HepG2 (cell line): Measurements from ENCODE around the gene KDM1B. TPM values are rescaled to one million over a fixed set of nuclear protein-coding genes. Genes with fewer than 3 reads are reported as not detected.

Experiments used
- ATAC-seq: fragments of 200-7000 bp; cut with Tn5 transposase; 3 replicates; pipeline ENCODE4 v1.9.1; 2020; ENCODE audit warnings: mild to moderate bottlenecking, moderate library complexity
- BruUV-seq: library from RNA; stranded (reverse); fragments of 400-500 nt; replicated peaks from 2 replicates; lab custom pipeline; 2021; lab: Mats Ljungman, UMichigan
- CTCF ChIA-PET: fragments of 300-600 bp; formaldehyde crosslinking; extraction: SDS; loops from one replicate; lab custom pipeline; 2021; ENCODE audit warnings: low total read pairs, inconsistent platforms, low intra/inter-chr PET ratio; lab: Yijun Ruan, JAX
- POLR2A ChIA-PET: fragments of 350-600 bp; sonication (Branson Sonifier 250); formaldehyde crosslinking; loops from one replicate; lab custom pipeline; 2020; ENCODE audit warnings: antibody characterized with exemption, inconsistent platforms; lab: Yijun Ruan, JAX
- DNase-seq: peaks from one replicate; pipeline ENCODE4 v3.0.0-alpha.2; 2015; ENCODE audit warnings: low spot score
- FAIRE-seq: peaks from 3 replicates; lab custom pipeline; 2011; peaks lifted over from hg19 to GRCh38; lab: Jason Lieb, UNC
- H2AFZ ChIP-seq: one replicate; pipeline ENCODE4 v1.6.1; 2011; ENCODE audit warnings: low read length, inconsistent platforms
- H3K27ac ChIP-seq: fragments of 300-600 bp; 3 replicates; pipeline ENCODE4 v1.8.0; 2011; ENCODE audit warnings: mixed run types, mild to moderate bottlenecking, mixed read lengths, low read length, inconsistent platforms; ENCODE audit not compliant: insufficient read depth; ENCODE audit errors: extremely low read length
- H3K27me3 ChIP-seq, 2 experiments: fragments of 200-600 bp in 1 of 2; 2 replicates in 1 of 2; 3 replicates in 1 of 2; pipeline versions ENCODE4 v1.6.0 to v1.8.0; 2011; ENCODE audit warnings: low read length in 2 of 2, mild to moderate bottlenecking in 2 of 2, moderate library complexity in 2 of 2, inconsistent platforms in 1 of 2; ENCODE audit not compliant: insufficient read depth in 2 of 2, control insufficient read depth in 1 of 2
- H3K36me3 ChIP-seq, 2 experiments: fragments of 200-600 bp in 1 of 2; replicated peaks in 1 of 2; 2 replicates in 1 of 2; 3 replicates in 1 of 2; pipeline versions ENCODE4 v1.5.1 to v1.8.0; 2011; ENCODE audit warnings: low read length in 2 of 2, inconsistent platforms in 1 of 2; ENCODE audit not compliant: insufficient read depth in 2 of 2, control insufficient read depth in 1 of 2
- H3K4me1 ChIP-seq: 2 replicates; pipeline ENCODE4 v1.5.1; 2012; ENCODE audit warnings: low read length, inconsistent platforms; ENCODE audit not compliant: insufficient read depth
- H3K4me2 ChIP-seq: 2 replicates; pipeline ENCODE4 v1.6.0; 2011; ENCODE audit warnings: low read depth, low read length, inconsistent platforms
- H3K4me3 ChIP-seq, 3 experiments: fragments of 200-600 bp in 1 of 3; sonication (generic), shearing (Covaris generic) in 1 of 3; replicated peaks in 1 of 3; 2 replicates each; pipeline ENCODE4 v1.5.1; 2011 to 2016; ENCODE audit warnings: low read length in 3 of 3, inconsistent platforms in 2 of 3, low read depth in 2 of 3, mild to moderate bottlenecking in 2 of 3, control low read depth in 1 of 3, mixed read lengths in 1 of 3; ENCODE audit not compliant: insufficient read depth in 1 of 3
- H3K79me2 ChIP-seq: one replicate; pipeline ENCODE4 v1.6.1; 2011; ENCODE audit warnings: low read length, inconsistent platforms; ENCODE audit not compliant: insufficient read depth
- H3K9ac ChIP-seq: 2 replicates; pipeline ENCODE4 v1.6.0; 2011; ENCODE audit warnings: mild to moderate bottlenecking, low read depth, low read length, inconsistent platforms; ENCODE audit not compliant: insufficient read depth
- H3K9me3 ChIP-seq: 2 replicates; pipeline ENCODE4 v1.5.1; 2012; ENCODE audit warnings: mild to moderate bottlenecking, low read length
- H4K20me1 ChIP-seq: 2 replicates; pipeline ENCODE4 v1.6.0; 2011; ENCODE audit warnings: inconsistent platforms, mild to moderate bottlenecking, low read length, moderate library complexity; ENCODE audit not compliant: insufficient read depth
- MAFF ChIP-seq: IDR thresholded peaks from 2 replicates; pipeline ENCODE4 v1.6.1; 2011; ENCODE audit warnings: low read depth, low read length, improper control_type of control experiment
- MAFK ChIP-seq, 2 experiments: IDR thresholded peaks in 1 of 2; conservative IDR thresholded peaks in 1 of 2; 2 replicates each; pipeline ENCODE4 v1.6.1; 2011; ENCODE audit warnings: improper control_type of control experiment in 2 of 2, low read length in 2 of 2
- MIER3 ChIP-seq: IDR thresholded peaks from 2 replicates; pipeline ENCODE4 v1.6.1; 2016; ENCODE audit warnings: missing compliant biosample characterization, borderline replicate concordance
- POLR2AphosphoS2 ChIP-seq: IDR thresholded peaks from 2 replicates; pipeline ENCODE4 v1.6.1; 2011; ENCODE audit warnings: low read depth, low read length, improper control_type of control experiment
- SP4 ChIP-seq: sonication (generic); formaldehyde crosslinking; IDR thresholded peaks from 2 replicates; pipeline ENCODE4 v1.8.1; 2023; ENCODE audit warnings: mild to moderate bottlenecking, missing genetic modification reagents
- ZMYM4 ChIP-seq: sonication (generic); formaldehyde crosslinking; IDR thresholded peaks from 2 replicates; pipeline ENCODE4 v1.8.1; 2023; ENCODE audit warnings: mild to moderate bottlenecking, missing genetic modification reagents
- ZNF709 ChIP-seq: sonication (generic); formaldehyde crosslinking; IDR thresholded peaks from 2 replicates; pipeline ENCODE4 v1.5.0; 2020; ENCODE audit warnings: mild to moderate bottlenecking, missing genetic modification reagents
- ZNF782 ChIP-seq: sonication (generic); formaldehyde crosslinking; IDR thresholded peaks from 2 replicates; pipeline ENCODE4 v1.4.0; 2020; ENCODE audit warnings: missing genetic modification reagents, mild to moderate bottlenecking, borderline replicate concordance
- WGBS: methylation state at CpG from one replicate; pipeline ENCODE4 v1.1.6; 2017; ENCODE audit warnings: low lambda C conversion rate; 5-methylcytosine and 5-hydroxymethylcytosine counted together
- in situ Hi-C: cut with HindIII; loops from 2 replicates; pipeline ENCODE4 v1.10.0; 2017; ENCODE audit warnings: low pct_unique_long_range_greater_than_20kb; ENCODE audit not compliant: extremely low pct_ligation_motif_present
- intact Hi-C: fragments of 100-400 bp; cut with micrococcal nuclease; formaldehyde crosslinking; loops from one replicate; pipeline ENCODE4 v1.10.0; 2022; ENCODE audit not compliant: unreplicated experiment
- polyA plus RNA-seq, 8 experiments: library from polyadenylated mRNA; depleted of rRNA in 3 of 8; stranded (reverse) in 7 of 8; unstranded in 1 of 8; fragments of >200 nt; fragmentation: Illumina TruSeq in 4 of 8; extraction: Trizol in 4 of 8; gene quantifications; 2 replicates each; pipeline versions ENCODE4 v1.2.1 to v1.2.3, GENCODE V29; 2011 to 2016; ENCODE audit warnings: low read depth in 4 of 8, missing spikeins in 1 of 8, mixed read lengths in 1 of 8; ENCODE audit not compliant: insufficient read depth in 1 of 8
- total RNA-seq, 5 experiments: library from RNA; depleted of rRNA; stranded (reverse); fragments of >200 nt; fragmentation: Illumina TruSeq; extraction: Trizol; gene quantifications; 2 replicates each; pipeline ENCODE4 v1.2.3, GENCODE V29; 2016; ENCODE audit warnings: low read depth in 1 of 5
- TF ChIP-seq, protein P1 (sequence below): sonication (generic); formaldehyde crosslinking; IDR thresholded peaks from 2 replicates; pipeline ENCODE4 v1.4.0; 2020; ENCODE audit warnings: mild to moderate bottlenecking, missing genetic modification reagents
- TF ChIP-seq, protein P2 (sequence below): sonication (generic); formaldehyde crosslinking; IDR thresholded peaks from 2 replicates; pipeline ENCODE4 v1.8.1; 2023; ENCODE audit warnings: missing genetic modification reagents, inconsistent platforms, borderline replicate concordance
- TF ChIP-seq, protein P3 (sequence below): sonication (generic); formaldehyde crosslinking; IDR thresholded peaks from 2 replicates; pipeline ENCODE4 v1.5.0; 2020; ENCODE audit warnings: mild to moderate bottlenecking, missing genetic modification reagents

KDM1B gene
- total and polyA plus RNA-seq, 2 of the 13 experiments (the other 11 are each of a cell fraction or from before 2014, with no cell fraction given): 9.8 to 13.2 TPM

DNA sequence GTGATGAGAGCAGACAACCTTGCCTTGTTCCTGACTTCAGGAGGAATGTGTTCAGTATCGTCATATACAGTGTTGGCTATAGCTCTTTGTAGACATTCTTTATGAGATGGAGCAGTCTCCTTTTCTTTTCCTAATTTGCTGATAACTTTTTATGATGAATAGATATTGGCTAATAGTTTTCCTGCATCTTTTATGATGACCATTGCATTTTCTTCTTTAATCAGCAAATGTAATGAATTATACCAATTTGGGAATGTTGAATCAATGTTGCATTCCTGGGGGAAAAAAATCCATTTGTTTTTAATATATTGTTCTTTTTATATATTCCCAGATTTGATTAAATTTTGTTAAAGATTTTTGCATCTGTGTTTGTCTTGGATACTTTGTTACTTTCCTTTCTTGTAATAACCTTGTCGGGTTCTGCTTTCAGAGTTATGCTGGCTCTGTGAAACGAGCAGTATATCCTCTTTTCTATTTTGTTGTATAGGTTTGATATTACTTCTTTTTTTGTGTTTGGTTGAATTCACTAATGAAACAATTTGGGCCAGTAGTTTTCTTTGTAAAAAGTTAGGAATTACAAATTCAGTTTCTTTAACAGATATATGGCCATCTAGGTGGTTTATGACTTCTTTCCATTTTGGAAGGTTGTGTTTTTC lies 23.9 kb downstream of the KDM1B start:
- POLR2A ChIA-PET: no interaction called here
- no peak overlapping the region for H2AFZ ChIP-seq
- WGBS: 94% methylated on average over 3 of the region's 3 CpGs
- FAIRE-seq (no peak), ATAC-seq (no peak), DNase-seq (no peak)
- intact Hi-C loops: no loop called here
- CTCF ChIA-PET: no interaction called here
- BruUV-seq: no TSS peak
- no peak overlapping the region for H3K4me3 ChIP-seq
- no peak overlapping the region for H3K27ac ChIP-seq
- no peaks in the 10 kb centered on the region for H3K27me3 ChIP-seq
- in situ Hi-C loops: no loop called here
- H3K9me3 ChIP-seq: no peaks in the 10 kb centered on the region
- H3K4me2 ChIP-seq: no peak overlapping the region
- no peaks in the 10 kb centered on the region for H3K4me1 ChIP-seq
- H3K36me3 ChIP-seq: no peaks in the 10 kb centered on the region
- H3K79me2 ChIP-seq: no peaks in the 10 kb centered on the region
- H3K9ac ChIP-seq: no peak overlapping the region
- TF ChIP-seq SP4 (CRISPR knock-in tag): no peak
- TF ChIP-seq ZMYM4: no peak
- TF ChIP-seq ZNF782 (CRISPR knock-in tag): no peak
- peak; percentile 93 for TF ChIP-seq MAFF
- TF ChIP-seq ZNF709 (CRISPR knock-in tag): no peak
- TF ChIP-seq MAFK (conservative IDR thresholded peaks at IDR 0.05 in 1 of 2, IDR thresholded peaks at IDR 0.05 in 1 of 2; ENCODE audit: low read length in 2 of 2): peak; percentile 90 to 95
- TF ChIP-seq, all 625 proteins: peak for 2
- no peaks in the 10 kb centered on the region for H4K20me1 ChIP-seq

DNA sequence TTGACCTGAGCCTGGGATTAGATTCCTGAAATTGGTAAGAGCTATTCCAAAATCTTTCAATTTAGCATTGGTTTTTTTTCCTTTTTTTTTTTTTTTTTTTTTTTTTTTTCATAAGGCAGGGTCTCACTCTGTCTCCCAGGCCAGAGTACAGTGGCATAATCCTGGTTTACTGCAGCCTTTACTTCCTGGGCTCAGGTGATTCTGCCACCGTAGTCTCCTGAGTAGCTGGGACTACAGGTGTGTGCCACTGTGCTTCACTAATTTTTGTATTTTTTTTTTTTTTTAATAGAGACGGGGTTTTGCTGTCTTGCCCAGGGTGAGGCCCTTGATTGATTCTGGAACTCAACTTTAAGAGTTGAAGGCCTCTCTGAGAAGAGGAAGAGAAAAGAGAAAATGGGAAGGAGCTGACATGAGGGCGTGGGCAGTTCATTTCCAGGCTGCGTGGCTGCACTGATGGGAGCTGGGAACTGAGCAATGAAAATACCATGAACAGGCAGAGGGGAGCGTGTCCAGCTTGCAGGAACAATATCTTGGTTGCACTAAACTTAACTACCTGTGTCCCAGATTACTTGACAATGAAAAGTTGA lies 24.6 kb downstream of the KDM1B start:
- ChIA-PET CTCF (no interaction called here), POLR2A (no interaction called here)
- WGBS: 96% methylated on average over 5 of the region's 5 CpGs
- TF ChIP-seq MIER3 (no peak), POLR2AphosphoS2 (no peak)
- TF ChIP-seq, protein P1, sequence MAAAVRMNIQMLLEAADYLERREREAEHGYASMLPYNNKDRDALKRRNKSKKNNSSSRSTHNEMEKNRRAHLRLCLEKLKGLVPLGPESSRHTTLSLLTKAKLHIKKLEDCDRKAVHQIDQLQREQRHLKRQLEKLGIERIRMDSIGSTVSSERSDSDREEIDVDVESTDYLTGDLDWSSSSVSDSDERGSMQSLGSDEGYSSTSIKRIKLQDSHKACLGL: no peak
- TF ChIP-seq, protein P2, sequence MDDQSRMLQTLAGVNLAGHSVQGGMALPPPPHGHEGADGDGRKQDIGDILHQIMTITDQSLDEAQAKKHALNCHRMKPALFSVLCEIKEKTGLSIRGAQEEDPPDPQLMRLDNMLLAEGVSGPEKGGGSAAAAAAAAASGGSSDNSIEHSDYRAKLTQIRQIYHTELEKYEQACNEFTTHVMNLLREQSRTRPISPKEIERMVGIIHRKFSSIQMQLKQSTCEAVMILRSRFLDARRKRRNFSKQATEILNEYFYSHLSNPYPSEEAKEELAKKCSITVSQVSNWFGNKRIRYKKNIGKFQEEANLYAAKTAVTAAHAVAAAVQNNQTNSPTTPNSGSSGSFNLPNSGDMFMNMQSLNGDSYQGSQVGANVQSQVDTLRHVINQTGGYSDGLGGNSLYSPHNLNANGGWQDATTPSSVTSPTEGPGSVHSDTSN (CRISPR knock-in tag): no peak
- TF ChIP-seq, protein P3, sequence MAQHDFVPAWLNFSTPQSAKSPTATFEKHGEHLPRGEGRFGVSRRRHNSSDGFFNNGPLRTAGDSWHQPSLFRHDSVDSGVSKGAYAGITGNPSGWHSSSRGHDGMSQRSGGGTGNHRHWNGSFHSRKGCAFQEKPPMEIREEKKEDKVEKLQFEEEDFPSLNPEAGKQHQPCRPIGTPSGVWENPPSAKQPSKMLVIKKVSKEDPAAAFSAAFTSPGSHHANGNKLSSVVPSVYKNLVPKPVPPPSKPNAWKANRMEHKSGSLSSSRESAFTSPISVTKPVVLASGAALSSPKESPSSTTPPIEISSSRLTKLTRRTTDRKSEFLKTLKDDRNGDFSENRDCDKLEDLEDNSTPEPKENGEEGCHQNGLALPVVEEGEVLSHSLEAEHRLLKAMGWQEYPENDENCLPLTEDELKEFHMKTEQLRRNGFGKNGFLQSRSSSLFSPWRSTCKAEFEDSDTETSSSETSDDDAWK (CRISPR knock-in tag): no peak

More for the DNA sequence above, 24.6 kb downstream of the KDM1B start:
- Histone ChIP-seq H2AFZ (no peak overlapping the region), H3K36me3 (no peaks in the 10 kb centered on the region), H3K79me2 (no peaks in the 10 kb centered on the region), H3K9ac (no peak overlapping the region), H3K4me3 (no peak overlapping the region), H3K27me3 (no peaks in the 10 kb centered on the region), H3K9me3 (no peaks in the 10 kb centered on the region), H3K27ac (no peak overlapping the region), H3K4me2 (no peak overlapping the region), H4K20me1 (no peaks in the 10 kb centered on the region), H3K4me1 (no peaks in the 10 kb centered on the region)
- in situ Hi-C loops: no loop called here
- FAIRE-seq (no peak), ATAC-seq (no peak), DNase-seq (no peak)
- intact Hi-C loops: no loop called here
- no TSS peak for BruUV-seq
